GM10266 (cell line): ENCODE results near the gene TOM1L2.

ENCODE experiments used
- DNase-seq: peaks from one replicate; pipeline ENCODE4 v3.0.0; 2012; ENCODE audit errors: extremely low spot score
- TF ChIP-seq, protein P1 (sequence below): IDR thresholded peaks from 2 replicates; pipeline ENCODE4 v1.5.1; 2012; ENCODE audit warnings: mild to moderate bottlenecking, low read depth; ENCODE audit not compliant: control insufficient read depth, insufficient read depth; ENCODE audit errors: missing control alignments

The TOM1L2 gene

DNA sequence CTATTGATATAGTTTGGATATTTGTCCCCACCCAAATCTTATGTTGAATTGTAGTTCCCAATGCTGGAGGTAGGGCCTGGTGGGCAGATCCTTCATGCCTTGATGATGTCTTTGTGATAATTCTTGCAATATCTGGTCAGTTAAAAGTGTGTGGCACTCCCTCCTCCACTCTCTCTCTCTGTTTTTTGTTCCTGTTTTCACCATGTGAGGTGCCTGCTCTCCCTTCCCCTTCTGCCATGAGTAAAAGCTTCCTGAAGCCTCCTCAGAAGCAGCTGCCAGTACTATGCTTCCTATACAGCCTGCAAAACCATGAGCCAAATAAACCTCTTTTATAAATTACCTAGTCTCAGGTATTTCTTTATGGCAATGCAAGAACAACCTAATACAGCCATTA is 47.3 kb downstream of the TOM1L2 start:
- DNase-seq = no peak
- TF ChIP-seq, protein P1, sequence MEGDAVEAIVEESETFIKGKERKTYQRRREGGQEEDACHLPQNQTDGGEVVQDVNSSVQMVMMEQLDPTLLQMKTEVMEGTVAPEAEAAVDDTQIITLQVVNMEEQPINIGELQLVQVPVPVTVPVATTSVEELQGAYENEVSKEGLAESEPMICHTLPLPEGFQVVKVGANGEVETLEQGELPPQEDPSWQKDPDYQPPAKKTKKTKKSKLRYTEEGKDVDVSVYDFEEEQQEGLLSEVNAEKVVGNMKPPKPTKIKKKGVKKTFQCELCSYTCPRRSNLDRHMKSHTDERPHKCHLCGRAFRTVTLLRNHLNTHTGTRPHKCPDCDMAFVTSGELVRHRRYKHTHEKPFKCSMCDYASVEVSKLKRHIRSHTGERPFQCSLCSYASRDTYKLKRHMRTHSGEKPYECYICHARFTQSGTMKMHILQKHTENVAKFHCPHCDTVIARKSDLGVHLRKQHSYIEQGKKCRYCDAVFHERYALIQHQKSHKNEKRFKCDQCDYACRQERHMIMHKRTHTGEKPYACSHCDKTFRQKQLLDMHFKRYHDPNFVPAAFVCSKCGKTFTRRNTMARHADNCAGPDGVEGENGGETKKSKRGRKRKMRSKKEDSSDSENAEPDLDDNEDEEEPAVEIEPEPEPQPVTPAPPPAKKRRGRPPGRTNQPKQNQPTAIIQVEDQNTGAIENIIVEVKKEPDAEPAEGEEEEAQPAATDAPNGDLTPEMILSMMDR = no peak

DNA sequence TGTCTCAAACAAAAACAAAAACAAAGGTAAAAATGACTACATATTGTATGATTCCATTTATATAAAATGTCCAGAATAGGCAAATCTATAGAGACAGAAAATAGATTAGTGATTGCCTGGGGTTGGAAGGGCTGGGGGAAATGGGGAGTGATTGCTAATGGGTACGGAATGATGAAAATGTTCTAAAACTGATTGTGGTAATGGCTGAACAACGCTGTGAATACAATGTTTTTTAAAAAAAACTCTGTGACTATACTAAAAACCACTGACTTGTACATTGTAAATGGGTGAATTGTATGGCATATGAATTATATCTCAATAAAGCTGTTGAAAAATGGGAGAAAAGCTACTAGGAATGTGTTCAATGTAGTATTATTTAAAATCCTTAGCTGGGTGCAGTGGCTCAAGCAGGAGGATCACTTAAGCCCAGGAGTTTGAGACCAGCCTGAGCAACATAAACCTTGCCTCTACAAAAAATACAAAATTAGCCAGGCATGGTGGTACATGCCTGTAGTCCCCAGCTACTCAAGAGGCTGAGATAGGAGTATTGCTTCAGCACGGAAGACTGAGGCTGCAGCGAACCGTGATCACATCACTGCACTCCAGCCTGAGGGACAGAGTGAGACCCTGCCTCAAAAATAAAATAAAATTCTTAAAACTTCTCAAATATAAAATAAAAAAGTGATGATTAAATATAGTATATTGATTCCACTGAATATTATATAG is 47.9 kb downstream of the TOM1L2 start:
- no peak for DNase-seq
- TF ChIP-seq, protein P1 = no peak

DNA sequence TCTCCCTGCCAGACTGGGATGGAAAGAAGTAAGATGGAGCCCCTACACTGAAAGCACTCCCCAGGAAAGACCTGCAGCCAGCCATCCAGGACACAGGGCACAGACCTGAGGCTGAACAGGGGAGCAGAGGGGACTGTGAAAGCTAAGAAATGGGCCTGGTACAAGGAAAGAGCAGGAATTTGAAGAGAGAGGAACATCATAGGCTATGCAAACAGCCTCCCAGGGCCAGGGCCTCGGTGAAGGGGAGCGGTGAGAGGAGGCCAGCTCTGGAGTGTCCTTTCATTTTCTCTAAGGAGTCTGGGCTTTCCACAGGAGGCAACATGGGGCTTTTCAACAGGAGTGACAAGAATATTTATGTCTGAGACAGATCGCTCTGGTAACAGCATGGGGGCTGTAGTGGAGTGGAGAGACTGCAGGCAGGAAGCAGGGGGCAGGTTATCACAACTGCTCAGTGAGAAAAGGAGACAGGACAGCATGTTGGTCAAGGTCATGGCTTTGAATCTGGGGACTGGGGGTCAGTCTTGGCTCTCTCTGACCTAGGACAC is 50.1 kb downstream of the TOM1L2 start:
- TF ChIP-seq, protein P1 = no peak
- DNase-seq = no peak

DNA sequence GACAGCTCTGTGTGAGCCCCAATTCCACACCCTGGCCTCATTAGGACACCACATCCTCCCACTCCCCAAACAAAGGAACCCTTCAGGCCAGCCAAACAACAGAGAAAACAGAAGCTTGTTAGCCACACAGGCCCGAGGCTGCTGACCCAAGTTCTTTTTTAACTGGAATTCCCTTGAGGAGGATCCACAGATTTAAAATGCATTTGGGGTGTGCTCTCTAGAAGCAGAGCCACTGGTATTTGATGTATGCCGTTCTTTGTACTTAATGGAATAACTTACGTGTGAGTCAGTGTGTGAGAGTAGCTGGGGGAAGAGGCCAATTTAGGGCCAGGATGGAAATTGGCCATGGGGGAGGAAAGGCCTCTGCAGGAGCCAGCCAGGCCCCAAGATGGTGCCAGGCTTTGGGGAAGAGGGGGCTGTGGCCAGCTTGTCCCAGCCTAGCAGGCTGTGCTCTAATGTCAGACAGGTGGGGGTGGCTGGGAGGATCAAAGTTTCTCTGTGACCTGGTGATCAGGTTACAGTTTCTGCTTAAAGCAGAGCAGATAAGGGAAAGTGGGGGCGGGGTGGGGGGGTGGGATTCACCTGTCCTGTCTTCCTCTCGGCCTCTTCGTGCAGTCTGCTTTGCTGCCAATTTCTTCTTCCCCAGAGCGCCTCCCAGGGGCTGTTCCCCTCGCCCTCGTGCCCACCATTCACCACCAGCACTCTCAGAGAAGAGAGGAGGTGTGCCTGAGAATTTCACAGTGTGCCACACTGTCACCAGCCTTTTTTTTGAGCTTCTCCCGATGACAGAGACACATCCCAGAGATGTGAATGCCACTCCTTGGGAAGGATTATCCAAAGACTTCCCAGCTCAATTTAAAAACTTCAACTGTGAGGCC is 50.8 kb downstream of the TOM1L2 start:
- no peak for DNase-seq
- TF ChIP-seq, protein P1 = no peak

DNA sequence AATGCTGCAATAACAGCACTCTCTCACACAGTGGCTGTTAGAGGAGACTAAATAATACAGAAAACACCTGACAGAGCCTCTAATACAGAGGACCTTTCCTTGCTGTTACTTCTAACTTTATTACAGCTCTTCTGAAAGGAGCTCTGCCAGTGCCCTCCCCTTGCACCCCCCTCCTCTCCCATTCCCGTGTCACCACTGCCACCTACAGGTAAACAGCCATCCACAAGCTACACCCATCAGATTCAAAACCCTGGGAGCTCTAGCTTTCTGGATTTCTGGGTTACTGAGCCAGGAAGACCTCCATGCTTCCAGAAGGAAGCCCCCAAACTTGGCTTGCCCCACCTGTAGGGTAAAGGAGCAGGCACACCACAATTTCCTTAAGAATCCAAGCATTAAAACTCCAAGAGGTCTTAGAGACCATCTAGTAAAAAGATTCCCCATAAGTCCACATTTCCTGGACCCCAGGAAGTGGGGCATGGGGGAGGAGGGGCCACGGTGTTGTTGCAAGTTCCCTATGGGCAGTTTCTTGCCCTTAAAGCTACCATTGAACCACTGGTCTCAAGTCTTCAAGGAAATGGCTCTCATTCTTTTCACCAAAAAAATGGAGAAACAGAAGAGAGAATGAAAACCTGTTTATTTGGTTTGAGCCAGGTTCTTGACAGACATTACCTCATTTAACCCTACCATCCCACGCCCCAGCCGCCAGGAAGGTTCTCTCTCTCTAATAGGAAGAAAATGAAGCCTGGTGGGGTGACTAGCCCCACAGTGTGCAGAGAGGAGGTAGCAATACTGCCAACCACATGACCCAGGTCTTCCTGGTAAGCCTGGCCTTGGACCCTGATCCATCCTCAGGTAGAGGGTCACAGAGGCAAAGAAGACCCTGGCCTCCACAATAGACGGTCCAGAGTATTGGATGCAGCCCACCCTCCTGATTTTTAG is 52.8 kb downstream of the TOM1L2 start:
- TF ChIP-seq, protein P1 = peak; percentile 78
- peak; percentile 83 for DNase-seq

DNA sequence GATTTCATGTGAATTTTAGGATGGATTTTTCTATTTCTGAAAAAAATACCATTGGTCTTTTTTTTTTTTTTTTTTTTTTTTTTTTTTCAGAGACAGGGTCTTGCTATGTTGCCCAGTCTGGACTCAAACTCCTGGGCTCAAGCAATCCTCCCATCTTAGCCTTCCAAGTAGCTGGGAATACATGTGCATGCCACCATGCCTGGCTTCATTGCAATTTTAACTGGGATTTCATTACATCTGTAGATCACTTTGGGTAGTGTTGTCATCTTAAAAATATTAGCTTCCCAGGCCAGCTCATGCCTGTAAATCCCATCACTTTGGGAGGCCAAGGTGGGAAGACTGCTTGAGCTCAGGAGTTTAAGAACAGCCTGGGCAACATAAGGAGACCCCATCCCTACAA is 54.8 kb downstream of the TOM1L2 start:
- no peak for DNase-seq
- TF ChIP-seq, protein P1 = no peak
